Right cardiac atrium (tissue), 5 donors: Measurements from ENCODE around the gene TMBIM6. TPM values are rescaled to one million over a fixed set of nuclear protein-coding genes. Genes with fewer than 3 reads are reported as not detected.

Source experiments
- ATAC-seq, 2 donors: fragments of 200-7000 bp; cut with Tn5 transposase; one replicate each; pipeline versions ENCODE4 v1.8.0 to v1.9.1; 2020; ENCODE audit warnings: moderate library complexity in 2 of 2, mild to moderate bottlenecking in 1 of 2
- DNase-seq, 3 donors: peaks; one replicate each; pipeline ENCODE4 v3.0.0-alpha.2; 2020
- H3K27ac ChIP-seq: one replicate; pipeline ENCODE4 v1.5.1; 2013; ENCODE audit warnings: mild to moderate bottlenecking, low read length, control low read depth, moderate library complexity
- H3K27me3 ChIP-seq: one replicate; pipeline ENCODE4 v1.6.1; 2013; ENCODE audit not compliant: control insufficient read depth, insufficient read depth
- H3K4me1 ChIP-seq: one replicate; pipeline ENCODE4 v1.6.1; 2013; ENCODE audit warnings: low read length; ENCODE audit not compliant: control insufficient read depth, insufficient read depth
- H3K4me3 ChIP-seq: one replicate; pipeline ENCODE4 v1.5.1; 2013; ENCODE audit warnings: low read length, control low read depth
- H3K9me3 ChIP-seq: one replicate; pipeline ENCODE4 v1.6.1; 2013; ENCODE audit warnings: low read length; ENCODE audit not compliant: control insufficient read depth
- WGBS: extraction: QIAGEN DNeasy Blood & Tissue Kit; methylation state at CpG from one replicate; pipeline ENCODE4 v1.1.7; 2013; 5-methylcytosine and 5-hydroxymethylcytosine counted together
- intact Hi-C, 4 donors: fragments of 100-400 bp; cut with DNase I; formaldehyde crosslinking; loops; one replicate each; pipeline versions ENCODE4 v1.11.0 to v1.14.0; 2022 to 2023
- polyA plus RNA-seq: library from polyadenylated mRNA; stranded (reverse); fragments of 200-250 nt; gene quantifications from one replicate; pipeline ENCODE4 v1.2.3, GENCODE V29; 2013
- total RNA-seq, 4 donors: library from RNA; stranded (reverse); fragmentation: NEBNext Ultra II Directional; extraction: Animal tissue kit (Norgen Biotek cat#: 25700); gene quantifications; one replicate each; pipeline ENCODE4 v1.2.1, GENCODE V29; 2021
- donor health status: healthy with polysubstance abuse.
- donor health status: DM: no; HTN: yes; CAD: no.
- donor health status: DM: no; HTN: no; CAD: no.
- donor health status: DM: no; HTN: yes; CAD: no; lungs with severe emphysema.
- donor health status: DM: yes; HTN: yes; CAD: no.

The TMBIM6 gene
- total and polyA plus RNA-seq, 5 donors = 159 to 254 (median 243) TPM

- Histone ChIP-seq H3K27ac (no peak overlapping the region), H3K4me3 (no peak overlapping the region), H3K27me3 (no peaks in the 10 kb centered on the region), H3K9me3 (no peaks in the 10 kb centered on the region), H3K4me1 (peaks cover 5% of the 10 kb centered on the region)
- intact Hi-C loops = no loop called here
- DNase-seq = no peak
- WGBS = 78% methylated on average over 7 of the region's 7 CpGs
- ATAC-seq = no peak
Observed at GRCh38 chr12:49798248-49798647, 56.9 kb downstream of the TMBIM6 start.

DNA sequence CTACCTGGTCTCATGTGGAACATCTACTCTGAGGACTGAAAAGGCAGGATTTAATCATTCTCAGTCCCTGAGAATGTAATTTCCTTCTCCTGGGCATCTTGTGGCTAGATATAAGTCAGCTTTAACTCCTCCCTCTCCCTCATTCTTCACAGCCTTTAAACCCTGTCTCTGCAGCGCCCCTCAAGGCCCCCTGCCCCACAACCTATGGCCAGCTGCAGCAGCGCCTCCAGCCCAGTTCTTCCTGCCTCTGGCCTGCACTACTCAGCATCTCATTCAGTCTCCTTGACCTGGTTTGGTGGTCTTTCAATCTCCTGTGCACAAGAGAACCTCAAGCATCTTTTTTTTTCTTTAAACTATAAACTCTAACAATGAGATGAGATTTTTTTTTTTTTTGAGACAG lies 57.6 kb downstream of the TMBIM6 start:
- intact Hi-C loops = no loop called here
- no peak overlapping the region for H3K4me3 ChIP-seq
- H3K9me3 ChIP-seq = no peaks in the 10 kb centered on the region
- WGBS = 90% methylated on average over 2 of the region's 2 CpGs
- no peak for DNase-seq
- H3K27me3 ChIP-seq = no peaks in the 10 kb centered on the region
- H3K27ac ChIP-seq = no peak overlapping the region
- peaks cover 5% of the 10 kb centered on the region for H3K4me1 ChIP-seq
- ATAC-seq = no peak

GRCh38 chr12:49800421-49801140 lies 59.2 kb downstream of the TMBIM6 start:
- peak; percentile 39 to 47 for ATAC-seq
- H3K27ac ChIP-seq = peak overlapping the region; percentile 63
- intact Hi-C loops = no loop called here

DNA sequence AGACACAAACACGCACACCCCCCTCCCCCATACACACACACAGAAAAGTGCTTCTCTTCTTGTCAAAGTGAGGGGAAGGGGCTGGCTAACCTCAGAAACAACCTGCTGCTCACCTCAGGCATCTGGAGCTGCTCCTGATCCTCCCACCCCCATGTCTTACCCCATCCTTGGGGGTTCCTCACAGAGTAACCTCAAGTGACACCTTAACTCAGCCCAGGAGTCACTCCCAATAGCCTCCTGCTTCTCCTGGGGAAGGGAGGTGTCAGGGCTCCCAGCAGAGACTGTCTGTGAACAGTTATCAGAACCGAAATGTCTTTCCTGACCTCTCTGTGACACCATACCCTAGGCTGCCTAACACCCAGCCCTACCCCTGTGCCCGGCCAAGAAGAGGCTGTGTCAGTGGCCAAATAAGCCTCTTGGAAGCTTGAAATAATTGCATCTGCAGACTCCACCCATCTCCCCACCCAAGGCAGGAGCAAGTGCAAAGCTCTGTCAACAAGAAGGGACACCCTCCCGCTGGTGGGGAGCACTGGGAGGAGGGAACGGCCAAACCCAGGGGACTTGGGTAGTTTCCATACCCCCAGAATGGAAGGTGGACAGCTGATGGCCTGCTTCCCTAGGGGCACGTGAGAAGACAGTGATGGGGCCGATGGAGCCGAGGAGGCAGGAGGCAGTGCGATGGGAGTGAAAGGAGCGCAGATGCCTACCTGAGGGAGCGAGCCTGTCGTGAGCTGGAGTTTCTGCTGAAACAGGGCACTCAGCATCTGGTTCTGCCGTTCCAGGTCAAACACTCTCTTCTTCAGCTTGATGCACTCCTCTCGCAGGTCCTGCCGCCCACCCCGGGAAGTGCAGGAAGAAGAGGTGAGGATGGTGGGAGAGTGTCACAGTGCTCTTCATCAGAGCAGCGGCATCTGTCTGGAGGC lies 60.0 kb downstream of the TMBIM6 start:
- no peaks in the 10 kb centered on the region for H3K9me3 ChIP-seq
- no peaks in the 10 kb centered on the region for H3K27me3 ChIP-seq
- H3K4me1 ChIP-seq = peaks cover 8% of the 10 kb centered on the region
- ATAC-seq (peak; percentile 39 to 47), DNase-seq (peak in 2 of 3 donors; percentile 46 to 69)
- peak overlapping the region; percentile 63 for H3K27ac ChIP-seq
- no peak overlapping the region for H3K4me3 ChIP-seq
- intact Hi-C loops = no loop called here
- 76% methylated on average over 17 of the region's 17 CpGs for WGBS

More at GRCh38 chr12:49800421-49801140, 59.2 kb downstream of the TMBIM6 start:
- Histone ChIP-seq H3K9me3 (no peaks in the 10 kb centered on the region), H3K27me3 (no peaks in the 10 kb centered on the region), H3K4me3 (no peak overlapping the region), H3K4me1 (peaks cover 5% of the 10 kb centered on the region)
- WGBS = 64% methylated on average over 11 of the region's 11 CpGs
- peak in 1 of 3 donors; percentile 72 for DNase-seq

DNA sequence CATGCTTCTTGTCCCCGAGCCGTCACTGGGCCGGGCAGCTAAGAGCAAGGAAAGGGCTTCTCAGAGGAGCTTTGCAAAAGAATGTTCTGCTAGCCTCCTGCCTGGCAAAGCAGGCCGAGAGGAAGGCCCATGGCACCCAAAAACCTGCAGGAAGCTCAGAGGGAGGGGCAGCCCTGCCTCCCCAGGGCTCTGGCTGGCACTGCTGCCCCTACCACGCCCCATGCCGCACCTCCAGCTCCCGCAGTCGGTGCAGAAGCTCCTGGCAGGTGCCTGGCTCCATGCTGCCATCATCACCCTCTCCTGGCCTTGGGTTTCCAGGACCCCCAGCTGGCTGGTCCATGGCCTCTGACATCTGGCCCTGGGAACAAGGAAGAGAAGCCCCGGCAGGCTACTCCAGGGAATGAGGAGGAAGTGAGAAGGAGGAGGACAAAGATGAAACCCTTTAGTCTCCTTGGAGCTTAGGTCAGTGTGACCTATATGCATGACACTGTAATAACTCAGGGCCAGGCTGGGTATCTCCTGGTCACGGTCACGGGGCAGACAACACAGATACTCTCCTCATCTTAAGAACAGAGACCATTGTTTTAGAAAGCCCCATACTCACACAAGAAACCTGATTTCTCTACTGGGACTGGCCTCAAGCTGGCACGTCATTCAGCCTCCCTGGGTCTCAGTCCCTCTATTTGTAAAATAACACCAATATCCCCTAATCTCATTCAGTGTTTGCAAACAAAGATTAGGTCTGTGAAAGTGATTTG lies 62.5 kb downstream of the TMBIM6 start:
- H3K4me1 ChIP-seq = peaks cover 18% of the 10 kb centered on the region
- intact Hi-C loops = no loop called here
- H3K27me3 ChIP-seq = no peaks in the 10 kb centered on the region
- H3K27ac ChIP-seq = no peak overlapping the region
- DNase-seq (no peak), ATAC-seq (no peak)
- WGBS = 83% methylated on average over 12 of the region's 12 CpGs
- no peak overlapping the region for H3K4me3 ChIP-seq
- H3K9me3 ChIP-seq = no peaks in the 10 kb centered on the region

DNA sequence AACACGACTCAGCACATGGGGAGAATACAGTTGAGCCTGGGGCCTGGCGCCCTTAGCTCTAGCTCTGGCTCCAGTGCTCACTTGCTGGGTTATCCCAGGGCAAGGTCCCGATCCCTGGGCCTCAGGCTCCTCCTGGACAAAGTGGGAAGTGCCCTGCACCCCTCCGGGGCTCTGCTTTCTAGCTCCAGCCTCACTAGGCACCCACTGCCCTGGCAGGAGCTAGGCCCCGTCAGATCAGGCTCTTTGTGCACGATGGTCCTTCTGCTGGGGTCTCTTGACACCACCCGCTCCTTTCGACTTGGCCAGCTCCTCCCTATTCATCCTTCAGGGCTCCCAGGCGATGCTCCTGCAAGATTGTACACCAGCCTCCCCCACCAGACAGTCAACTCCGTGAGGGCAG lies 63.5 kb downstream of the TMBIM6 start:
- no peaks in the 10 kb centered on the region for H3K9me3 ChIP-seq
- intact Hi-C loops = no loop called here
- no peak for ATAC-seq
- no peaks in the 10 kb centered on the region for H3K27me3 ChIP-seq
- WGBS = 94% methylated on average over 10 of the region's 10 CpGs
- no peak for DNase-seq
- H3K4me1 ChIP-seq = peaks cover 27% of the 10 kb centered on the region
- no peak overlapping the region for H3K27ac ChIP-seq
- no peak overlapping the region for H3K4me3 ChIP-seq

- Histone ChIP-seq H3K27me3 (no peaks in the 10 kb centered on the region), H3K27ac (no peak overlapping the region), H3K4me1 (peaks cover 32% of the 10 kb centered on the region), H3K4me3 (no peak overlapping the region), H3K9me3 (no peaks in the 10 kb centered on the region)
- intact Hi-C loops = no loop called here
- DNase-seq (no peak), ATAC-seq (no peak)
- WGBS = 88% methylated on average over 5 of the region's 5 CpGs
Observed at GRCh38 chr12:49805409-49805808, 64.1 kb downstream of the TMBIM6 start.

- Histone ChIP-seq H3K27me3 (no peaks in the 10 kb centered on the region), H3K4me1 (peaks cover 28% of the 10 kb centered on the region), H3K9me3 (no peaks in the 10 kb centered on the region), H3K27ac (no peak overlapping the region), H3K4me3 (no peak overlapping the region)
- no peak for DNase-seq
- WGBS = 79% methylated on average over 7 of the region's 7 CpGs
- intact Hi-C loops = no loop called here
- ATAC-seq = no peak
Observed at GRCh38 chr12:49806321-49806813, 65.0 kb downstream of the TMBIM6 start.

DNA sequence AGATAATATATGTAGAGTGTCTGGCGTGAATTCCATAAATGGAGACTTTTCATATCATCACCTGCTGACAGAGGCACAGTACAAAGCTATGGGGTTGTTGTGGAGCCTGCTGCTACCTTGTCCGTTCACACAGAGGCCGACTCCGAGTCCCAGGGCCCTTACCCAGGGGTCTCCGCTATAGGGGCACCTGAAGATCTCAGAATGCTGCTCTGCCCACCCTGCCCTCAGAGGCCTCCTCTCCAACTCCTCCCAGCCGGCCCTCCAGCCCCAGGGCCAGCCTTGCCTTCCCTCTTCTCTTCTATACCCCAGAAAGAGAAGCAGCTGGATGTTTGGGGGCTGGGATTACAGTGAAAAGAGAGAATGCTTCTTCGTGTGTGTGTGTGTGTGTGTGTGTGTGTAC lies 65.5 kb downstream of the TMBIM6 start:
- ATAC-seq (no peak), DNase-seq (no peak)
- Histone ChIP-seq H3K9me3 (no peaks in the 10 kb centered on the region), H3K4me1 (peaks cover 28% of the 10 kb centered on the region), H3K27me3 (no peaks in the 10 kb centered on the region), H3K27ac (no peak overlapping the region), H3K4me3 (no peak overlapping the region)
- 73% methylated on average over 7 of the region's 7 CpGs for WGBS
- intact Hi-C loops = no loop called here

DNA sequence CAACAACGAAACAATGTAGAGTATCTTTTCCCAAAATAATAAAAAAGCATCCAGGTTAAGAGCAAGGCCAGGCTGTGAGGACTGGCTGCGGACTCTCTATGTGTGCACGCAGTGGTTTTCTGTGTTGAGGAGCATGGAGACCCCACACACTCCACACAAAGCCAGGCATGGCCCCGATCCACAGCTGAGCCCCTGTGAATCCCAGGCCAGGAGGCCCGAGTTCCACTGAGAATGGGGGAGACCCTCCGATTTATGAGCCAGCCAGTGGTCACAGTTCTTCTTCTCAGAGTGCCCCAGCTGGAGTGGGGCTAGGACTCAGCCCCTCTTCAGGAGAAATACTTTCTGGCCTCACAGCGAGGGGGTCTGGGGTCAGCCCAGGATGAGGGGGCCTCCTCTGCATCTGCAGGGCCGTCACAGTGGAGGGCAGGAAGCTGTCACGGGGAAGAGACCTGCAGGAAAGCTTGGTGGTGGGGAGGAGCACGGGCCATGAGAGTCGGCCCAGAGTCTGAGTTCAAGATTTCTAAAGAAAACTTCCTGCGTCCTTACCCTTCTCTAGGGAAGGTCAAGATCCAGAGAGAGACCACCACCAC lies 66.7 kb downstream of the TMBIM6 start:
- no peak overlapping the region for H3K4me3 ChIP-seq
- no peaks in the 10 kb centered on the region for H3K9me3 ChIP-seq
- H3K4me1 ChIP-seq = peaks cover 28% of the 10 kb centered on the region
- intact Hi-C loops = no loop called here
- peak overlapping the region; percentile 73 for H3K27ac ChIP-seq
- ATAC-seq (no peak), DNase-seq (peak in 1 of 3 donors; percentile 60)
- 70% methylated on average over 12 of the region's 12 CpGs for WGBS
- H3K27me3 ChIP-seq = no peaks in the 10 kb centered on the region
